Posterior vena cava (tissue), 2 donors: ENCODE results near the gene PRR22. TPM values are rescaled to one million over a fixed set of nuclear protein-coding genes. Genes with fewer than 3 reads are reported as not detected.
"Not testable (repeated sequence)": the region's sequence is repeated elsewhere in the genome, so short reads cannot be mapped to it uniquely, and the experiment has no call there.

Experiments
- DNase-seq: peaks from one replicate; pipeline ENCODE4 v3.0.0-alpha.2; 2020; ENCODE audit warnings: low spot score
- intact Hi-C, 2 donors: fragments of 100-400 bp; cut with DNase I; formaldehyde crosslinking; loops; one replicate each; pipeline versions ENCODE4 v1.14.1 to v1.14.2; 2022 to 2023
- total RNA-seq, 2 donors: library from RNA; stranded (reverse); fragmentation: NEBNext Ultra II Directional; extraction: Animal tissue kit (Norgen Biotek cat#: 25700); gene quantifications; one replicate each; pipeline ENCODE4 v1.2.1, GENCODE V29; 2021
- donor health status: DM: yes; HTN: yes; CAD: no.
- donor health status: DM: yes; HTN: yes; CAD: no.

Gene PRR22
- total RNA-seq, 2 donors from 2014 or later, result 1.00 to 2.2 TPM

DNA sequence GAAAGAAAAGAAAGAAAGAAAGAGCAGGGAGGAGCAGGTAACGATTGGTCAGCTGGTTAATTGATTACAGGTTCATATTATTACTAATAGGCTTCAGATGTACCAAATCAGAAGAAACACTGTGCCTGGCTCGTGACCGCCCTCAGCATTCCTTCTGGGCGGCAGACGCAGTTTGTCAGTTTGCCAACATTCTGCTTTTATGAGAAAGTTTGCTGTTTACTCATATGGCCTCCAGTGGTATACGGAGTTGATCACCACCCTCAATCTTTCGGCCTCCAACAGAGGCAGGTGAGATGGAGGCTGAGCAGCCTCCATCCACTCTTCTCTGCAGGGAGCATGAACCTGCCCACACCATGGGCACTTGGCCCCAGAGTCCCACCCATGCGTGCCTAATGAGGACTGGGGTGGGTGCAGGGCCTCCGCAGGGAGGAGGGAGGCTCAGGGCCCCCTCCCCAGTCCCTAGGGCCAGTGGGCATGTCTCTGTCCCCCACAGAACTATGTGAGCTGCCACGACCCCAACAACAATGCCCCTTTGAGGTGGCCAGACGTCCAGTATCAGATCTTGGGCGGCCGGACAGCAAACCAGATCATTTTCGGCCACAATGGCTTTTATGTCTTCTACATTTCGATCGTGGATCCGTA is 8.8 kb downstream of the PRR22 start:
- no peak for DNase-seq
- intact Hi-C loops, result no loop called here

GRCh38 chr19:5774921-5775320 is 9.6 kb downstream of the PRR22 start:
- no peak for DNase-seq

GRCh38 chr19:5773276-5773675 is 11.3 kb downstream of the PRR22 start:
- DNase-seq, result no peak
- intact Hi-C loops, result no loop called here

More at GRCh38 chr19:5774921-5775320, 9.6 kb downstream of the PRR22 start:
- intact Hi-C loops, result no loop called here

DNA sequence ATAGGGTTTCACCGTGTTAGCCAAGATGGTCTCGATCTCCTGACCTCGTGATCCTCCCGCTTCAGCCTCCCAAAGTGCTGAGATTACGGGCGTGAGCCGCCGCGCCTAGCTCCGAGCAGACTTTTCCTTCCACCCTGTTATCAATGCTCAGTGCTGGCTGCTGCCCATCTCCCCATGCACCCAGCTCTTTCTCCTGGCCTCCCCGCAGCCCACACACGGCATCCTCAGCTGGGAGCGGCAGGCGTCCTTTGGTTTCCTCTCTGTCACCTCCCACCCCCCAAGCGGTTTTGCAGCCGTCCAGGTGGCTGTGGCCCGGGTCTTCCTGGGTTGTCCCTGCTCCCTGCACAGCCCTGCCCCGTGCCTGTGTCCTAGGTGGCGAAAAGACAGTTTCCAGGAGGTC is 12.1 kb downstream of the PRR22 start:
- no peak for DNase-seq
- intact Hi-C loops, result no loop called here

- intact Hi-C loops, result no loop called here
These were observed 16.6 kb downstream of the PRR22 start for GRCh38 chr19:5767949-5768348.

DNA sequence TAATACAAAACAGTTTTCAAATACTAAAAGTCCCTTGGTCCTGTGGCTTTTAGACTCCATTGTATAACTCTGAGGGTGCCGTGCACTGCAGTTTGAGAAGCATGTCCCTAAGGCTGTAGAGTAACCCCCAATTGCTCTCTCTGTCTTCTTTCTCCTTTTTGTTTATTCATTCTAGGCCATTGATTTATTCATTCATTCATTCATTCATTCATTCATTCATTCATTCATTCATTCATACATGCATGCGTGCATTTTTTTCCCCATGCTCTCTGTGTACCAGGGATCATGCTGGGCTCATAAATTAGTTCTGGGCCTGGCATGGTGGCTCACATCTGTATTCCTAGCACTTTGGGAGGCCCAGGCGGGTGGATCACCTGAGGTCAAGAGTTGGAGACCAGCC is 19.3 kb downstream of the PRR22 start:
- intact Hi-C loops, result no loop called here
- no peak for DNase-seq

More at GRCh38 chr19:5767949-5768348, 16.6 kb downstream of the PRR22 start:
- no peak for DNase-seq

- intact Hi-C loops, result no loop called here
These were observed 21.8 kb downstream of the PRR22 start for GRCh38 chr19:5762608-5763217.

GRCh38 chr19:5753743-5754142 is 30.8 kb downstream of the PRR22 start:
- intact Hi-C loops, result no loop called here
- no peak for DNase-seq

More at GRCh38 chr19:5762608-5763217, 21.8 kb downstream of the PRR22 start:
- no peak for DNase-seq

DNA sequence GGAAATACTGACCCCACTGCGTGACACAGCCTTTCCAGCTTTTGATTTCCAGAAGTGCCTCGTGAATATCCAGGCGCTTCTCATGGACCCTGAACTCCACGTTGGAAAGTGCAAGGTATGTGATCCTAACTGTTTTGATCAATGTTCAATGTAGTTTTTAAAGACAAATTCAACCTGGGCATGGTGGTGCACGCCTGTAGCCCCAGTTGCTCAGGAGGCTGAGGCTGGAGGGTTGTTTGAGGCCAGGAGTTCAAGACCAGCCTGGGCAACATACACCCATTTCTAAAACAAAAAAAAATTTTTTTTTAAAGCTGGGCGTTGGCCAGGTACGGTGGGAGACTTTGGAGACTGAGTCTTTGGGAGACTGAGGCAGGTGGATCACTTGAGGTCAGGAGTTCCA is 32.8 kb downstream of the PRR22 start:
- no peak for DNase-seq
- intact Hi-C loops, result no loop called here

GRCh38 chr19:5749505-5749904 is 35.0 kb downstream of the PRR22 start:
- no peak for DNase-seq
- intact Hi-C loops, result no loop called here

GRCh38 chr19:5748920-5749319 is 35.6 kb downstream of the PRR22 start:
- DNase-seq, intact Hi-C loops: not testable (repeated sequence)

DNA sequence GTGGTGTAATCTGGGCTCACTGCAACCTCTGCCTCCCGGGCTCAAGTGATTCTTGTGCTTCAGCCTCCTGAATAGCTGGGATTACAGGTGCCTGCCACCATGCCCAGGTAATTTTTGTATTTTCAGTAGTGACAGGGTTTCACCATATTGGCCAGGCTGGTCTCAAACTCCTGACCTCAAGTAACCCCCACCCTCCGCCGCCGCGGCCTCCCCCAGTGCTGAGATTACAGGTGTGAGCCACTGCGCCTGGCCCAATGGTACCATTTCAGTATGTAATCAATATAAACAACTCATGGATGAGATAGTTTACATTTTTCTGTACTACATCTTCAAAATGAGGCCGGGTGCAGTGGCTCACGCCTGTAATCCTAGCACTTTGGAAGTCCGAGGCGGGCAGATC is 39.5 kb downstream of the PRR22 start:
- intact Hi-C loops, DNase-seq: not testable (repeated sequence)

DNA sequence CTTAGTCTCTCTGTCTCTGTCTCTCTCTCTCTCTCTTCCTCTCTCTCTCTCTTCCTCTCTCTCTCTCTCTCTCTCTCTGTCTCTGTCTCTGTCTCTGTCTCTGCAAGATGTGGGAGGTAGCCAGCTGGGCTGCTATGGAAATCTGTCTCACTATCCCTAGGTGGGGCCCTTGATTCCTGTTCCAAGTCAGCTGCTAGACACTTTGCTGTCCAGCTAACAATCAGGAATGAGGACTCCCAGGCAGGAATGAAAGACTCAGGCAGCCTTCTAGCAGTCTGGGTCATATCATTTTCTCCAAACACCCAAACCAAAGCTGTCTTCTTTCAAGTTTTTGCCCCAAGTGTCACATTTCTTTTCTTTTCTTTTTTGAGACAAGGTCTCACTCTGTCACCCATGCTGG is 40.9 kb downstream of the PRR22 start:
- intact Hi-C loops, result no loop called here

GRCh38 chr19:5742051-5742450 is 42.5 kb downstream of the PRR22 start:
- intact Hi-C loops, result no loop called here
- no peak for DNase-seq

More for the DNA sequence above, 40.9 kb downstream of the PRR22 start:
- DNase-seq, result no peak

DNA sequence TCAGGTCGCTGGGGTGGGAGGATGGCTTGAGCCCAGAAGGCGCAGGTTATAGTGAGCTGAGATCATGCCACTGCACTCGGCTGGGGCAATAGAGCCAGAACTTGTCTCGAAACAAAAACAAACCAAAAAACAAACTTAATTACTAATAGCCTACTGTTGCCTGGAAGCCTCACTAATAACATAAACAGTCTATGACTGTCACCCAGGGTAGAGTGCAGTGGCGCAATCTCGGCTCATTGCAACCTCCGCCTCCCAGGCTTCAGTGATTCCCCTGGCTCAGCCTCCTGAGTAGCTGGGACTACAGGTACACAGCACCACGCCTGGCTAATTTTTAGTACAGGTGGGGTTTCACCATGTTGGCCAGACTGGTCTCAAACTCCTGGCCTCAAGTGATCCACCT is 46.1 kb downstream of the PRR22 start:
- intact Hi-C loops, result no loop called here
- DNase-seq, result no peak

DNA sequence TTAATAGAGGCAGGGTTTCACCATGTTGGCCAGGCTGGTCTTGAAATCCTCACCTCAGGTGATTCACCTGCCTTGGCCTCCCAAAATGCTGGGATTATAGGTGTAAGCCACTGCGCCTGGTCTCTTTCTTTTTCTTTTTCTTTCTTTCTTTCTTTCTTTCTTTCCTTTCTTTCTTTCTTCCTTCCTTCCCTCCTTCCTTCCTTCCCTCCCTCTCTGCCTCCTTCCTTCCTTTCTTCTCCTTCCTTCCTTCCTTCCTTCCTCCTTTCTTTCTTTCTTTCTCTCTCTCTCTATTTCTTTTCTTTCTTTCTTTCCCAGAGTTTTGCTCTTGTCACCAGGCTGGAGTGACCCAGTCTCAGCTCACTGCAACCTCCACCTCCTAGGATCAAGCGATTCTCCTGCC is 51.4 kb downstream of the PRR22 start:
- intact Hi-C loops, DNase-seq: not testable (repeated sequence)

Other genes with a start within 250 kb of the PRR22 start
- gene TINCR, start 216.8 kb downstream of the PRR22 start, total RNA-seq, result under 1 TPM; 0.42 to 0.43 TPM
- gene SAFB2, start 162.0 kb downstream of the PRR22 start, total RNA-seq, result 10 to 100 TPM; 50.9 to 57.3 TPM
- 10 to 100 TPM; 49.4 to 50.5 TPM for gene SAFB, start 161.7 kb downstream of the PRR22 start, total RNA-seq
- 10 to 100 TPM; 54.1 to 54.4 TPM for gene MICOS13, start 104.2 kb downstream of the PRR22 start, total RNA-seq
- 1 to 10 TPM; 3.8 to 4.0 TPM for gene HSD11B1L, start 103.7 kb downstream of the PRR22 start, total RNA-seq
- 100 to 1,000 TPM; 525 to 575 TPM for gene RPL36, start 94.5 kb downstream of the PRR22 start, total RNA-seq
- gene LONP1, start 64.6 kb downstream of the PRR22 start, total RNA-seq, result 10 to 100 TPM; 34.8 to 40.4 TPM
- not detected for gene CATSPERD, start 64.1 kb downstream of the PRR22 start, total RNA-seq
- gene DUS3L, start 6.4 kb upstream of the PRR22 start, total RNA-seq, result 10 to 100 TPM; 19.1 to 27.6 TPM
- under 1 TPM in 1 of 2 donors, not detected in 1; 0.52 TPM for gene NRTN, start 20.3 kb upstream of the PRR22 start, total RNA-seq
- not detected for gene FUT6, start 55.0 kb upstream of the PRR22 start, total RNA-seq
- gene FUT3, start 66.7 kb upstream of the PRR22 start, total RNA-seq, result not detected
- not detected for gene FUT5, start 85.8 kb upstream of the PRR22 start, total RNA-seq
- gene NDUFA11, start 119.0 kb upstream of the PRR22 start, total RNA-seq, result 100 to 1,000 TPM; 161 to 193 TPM
- 1 to 10 TPM; 2.4 to 5.0 TPM for gene VMAC, start 120.1 kb upstream of the PRR22 start, total RNA-seq
- 1 to 10 TPM; 3.8 to 8.5 TPM for gene CAPS, start 129.5 kb upstream of the PRR22 start, total RNA-seq
- 10 to 100 TPM; 48.3 to 55.4 TPM for gene RANBP3, start 193.4 kb upstream of the PRR22 start, total RNA-seq